IMR-90 (cell line): ENCODE measurements around the gene GINS1. TPM values are rescaled to one million over a fixed set of nuclear protein-coding genes. Genes with fewer than 3 reads are reported as not detected.

Source experiments
- ATAC-seq: fragments of 200-7000 bp; cut with Tn5 transposase; 2 replicates; pipeline ENCODE4 v1.9.1; 2020; ENCODE audit warnings: low read depth, mild to moderate bottlenecking, moderate library complexity
- BruUV-seq: library from RNA; stranded (reverse); fragments of 400-500 nt; replicated peaks from 2 replicates; lab custom pipeline; 2021; lab: Mats Ljungman, UMichigan
- CTCF ChIA-PET: fragments of 300-600 bp; formaldehyde crosslinking; extraction: SDS; loops from one replicate; lab custom pipeline; 2021; ENCODE audit warnings: antibody characterized with exemption; lab: Yijun Ruan, JAX
- POLR2A ChIA-PET: fragments of 300-600 bp; sonication (Branson Sonifier 250); formaldehyde crosslinking; loops from one replicate; lab custom pipeline; 2022; ENCODE audit warnings: antibody characterized with exemption; ENCODE audit not compliant: unreplicated experiment; lab: Charles Lee
- DNase-seq: peaks from one replicate; pipeline ENCODE4 v3.0.0; 2013
- H2AFZ ChIP-seq: replicated peaks from 2 replicates; pipeline ENCODE3; 2013; ENCODE audit warnings: low read length, mild to moderate bottlenecking; ENCODE audit not compliant: poor library complexity
- H2AK5ac ChIP-seq: 2 replicates; pipeline ENCODE4 v1.6.1; 2013; ENCODE audit warnings: low read depth, low read length, inconsistent platforms
- H2AK9ac ChIP-seq: replicated peaks from 2 replicates; pipeline ENCODE3; 2013; ENCODE audit warnings: mild to moderate bottlenecking, low read depth, low read length, moderate library complexity; ENCODE audit not compliant: poor library complexity
- H2BK120ac ChIP-seq: 2 replicates; pipeline ENCODE4 v1.6.1; 2013; ENCODE audit warnings: low read depth, low read length, inconsistent platforms
- H2BK15ac ChIP-seq: 3 replicates; pipeline ENCODE4 v1.6.1; 2013; ENCODE audit warnings: low read depth, low read length, inconsistent platforms
- H2BK20ac ChIP-seq: 2 replicates; pipeline ENCODE4 v1.6.1; 2013; ENCODE audit warnings: low read depth, mild to moderate bottlenecking, inconsistent platforms, low read length, moderate library complexity
- H2BK5ac ChIP-seq: 2 replicates; pipeline ENCODE4 v1.6.1; 2013; ENCODE audit warnings: mild to moderate bottlenecking, low read depth, low read length, inconsistent platforms; ENCODE audit not compliant: poor library complexity, severe bottlenecking
- H3K14ac ChIP-seq: replicated peaks from 2 replicates; pipeline ENCODE4 v1.6.1; 2013; ENCODE audit warnings: low read depth, low read length, inconsistent platforms
- H3K18ac ChIP-seq: 2 replicates; pipeline ENCODE4 v1.6.1; 2013; ENCODE audit warnings: low read depth, low read length, control low read depth
- H3K23ac ChIP-seq: 2 replicates; pipeline ENCODE4 v1.6.1; 2013; ENCODE audit warnings: low read depth, low read length, inconsistent platforms
- H3K27ac ChIP-seq: 2 replicates; pipeline ENCODE4 v1.5.1; 2013; ENCODE audit warnings: mild to moderate bottlenecking, control low read depth, low read length; ENCODE audit not compliant: insufficient read depth
- H3K27me3 ChIP-seq: 2 replicates; pipeline ENCODE4 v1.6.1; 2013; ENCODE audit warnings: low read length; ENCODE audit not compliant: control insufficient read depth, insufficient read depth
- H3K36me3 ChIP-seq: 2 replicates; pipeline ENCODE4 v1.6.1; 2013; ENCODE audit warnings: low read length, mixed read lengths; ENCODE audit not compliant: control insufficient read depth, insufficient read depth
- H3K4ac ChIP-seq: 2 replicates; pipeline ENCODE4 v1.6.1; 2013; ENCODE audit warnings: low read depth, low read length, inconsistent platforms
- H3K4me1 ChIP-seq: 2 replicates; pipeline ENCODE4 v1.6.1; 2013; ENCODE audit warnings: low read length, mixed read lengths; ENCODE audit not compliant: control insufficient read depth, insufficient read depth
- H3K4me2 ChIP-seq: 2 replicates; pipeline ENCODE4 v1.6.1; 2013; ENCODE audit warnings: low read depth, mild to moderate bottlenecking, control low read depth, low read length, moderate library complexity
- H3K4me3 ChIP-seq: 2 replicates; pipeline ENCODE4 v1.5.1; 2013; ENCODE audit warnings: low read depth, mild to moderate bottlenecking, control low read depth, low read length, moderate library complexity; ENCODE audit not compliant: insufficient read depth
- H3K56ac ChIP-seq: 2 replicates; pipeline ENCODE4 v1.6.1; 2013; ENCODE audit warnings: low read length, inconsistent platforms; ENCODE audit not compliant: insufficient read depth; ENCODE audit errors: extremely low read depth
- H3K79me1 ChIP-seq, 2 experiments: 2 replicates each; pipeline ENCODE4 v1.6.1; 2013; ENCODE audit warnings: low read length in 2 of 2, inconsistent platforms in 1 of 2, low read depth in 1 of 2
- H3K9ac ChIP-seq: 2 replicates; pipeline ENCODE4 v1.6.1; 2013; ENCODE audit warnings: low read depth, low read length, control low read depth
- H3K9me1 ChIP-seq: 2 replicates; pipeline ENCODE4 v1.6.1; 2013; ENCODE audit warnings: low read length, inconsistent platforms; ENCODE audit not compliant: insufficient read depth
- H3K9me3 ChIP-seq: 2 replicates; pipeline ENCODE4 v1.6.1; 2013; ENCODE audit warnings: low read length; ENCODE audit not compliant: control insufficient read depth, insufficient read depth
- H4K20me1 ChIP-seq: 2 replicates; pipeline ENCODE4 v1.6.1; 2013; ENCODE audit warnings: low read length, inconsistent platforms; ENCODE audit not compliant: insufficient read depth
- H4K5ac ChIP-seq: 2 replicates; pipeline ENCODE4 v1.6.1; 2013; ENCODE audit warnings: mild to moderate bottlenecking, low read depth, low read length, control low read depth
- H4K8ac ChIP-seq, 2 experiments: 2 replicates each; pipeline ENCODE4 v1.6.1; 2013; ENCODE audit warnings: low read depth in 2 of 2, low read length in 2 of 2, control low read depth in 1 of 2, inconsistent platforms in 1 of 2
- H4K91ac ChIP-seq: 2 replicates; pipeline ENCODE4 v1.6.1; 2013; ENCODE audit warnings: low read depth, low read length, inconsistent platforms; ENCODE audit not compliant: insufficient read depth
- BHLHE40 ChIP-seq: fragments of 150-350 bp; IDR thresholded peaks from 2 replicates; pipeline ENCODE4 v1.6.1; 2016; ENCODE audit warnings: mild to moderate bottlenecking, low read depth, low read length
- CHD1 ChIP-seq: IDR thresholded peaks from 2 replicates; pipeline ENCODE4 v1.6.1; 2012; ENCODE audit warnings: low read depth, low read length, improper control_type of control experiment
- FOS ChIP-seq: fragments of 150-350 bp; IDR thresholded peaks from 2 replicates; pipeline ENCODE4 v1.6.1; 2016; ENCODE audit warnings: low read depth, low read length
- MAFK ChIP-seq: IDR thresholded peaks from 2 replicates; pipeline ENCODE4 v1.6.1; 2012; ENCODE audit warnings: low read depth, low read length, improper control_type of control experiment
- MAZ ChIP-seq: IDR thresholded peaks from 2 replicates; pipeline ENCODE4 v1.6.1; 2012; ENCODE audit warnings: low read depth, mild to moderate bottlenecking, low read length, improper control_type of control experiment, moderate library complexity, borderline replicate concordance
- WGBS, 2 experiments: methylation state at CpG; one replicate each; pipeline versions ENCODE4 v1.1.5 to v1.1.7; 2013; ENCODE audit warnings: missing lambda C conversion rate in 2 of 2; ENCODE audit not compliant: insufficient read length in 1 of 2; ENCODE audit errors: extremely low coverage in 2 of 2; 5-methylcytosine and 5-hydroxymethylcytosine counted together
- dilution Hi-C: fragments of 300-500 bp; cut with HindIII; formaldehyde crosslinking; loops from one replicate; pipeline ENCODE4 v1.14.3; 2018; ENCODE audit warnings: low sequenced_read_pairs; ENCODE audit not compliant: unreplicated experiment
- in situ Hi-C: fragments of 300-500 bp; cut with MboI; formaldehyde crosslinking; loops from 3 replicates; pipeline ENCODE4 v1.14.3; 2019; ENCODE audit warnings: low sequenced_read_pairs, inconsistent platforms, mixed read lengths
- intact Hi-C: fragments of 100-400 bp; cut with micrococcal nuclease; formaldehyde crosslinking; loops from 2 replicates; pipeline ENCODE4 v1.10.0; 2022
- polyA plus RNA-seq, 3 experiments: library from polyadenylated mRNA; depleted of rRNA; stranded (reverse); fragments of >200 nt; gene quantifications; 2 replicates each; pipeline ENCODE4 v1.2.3, GENCODE V29; 2012; ENCODE audit warnings: low replicate concordance in 1 of 3
- total RNA-seq: library from RNA; depleted of rRNA; stranded (reverse); fragments of >200 nt; gene quantifications from 2 replicates; pipeline ENCODE4 v1.2.3, GENCODE V29; 2012
- TF ChIP-seq, protein P1 (sequence below): fragments of 150-350 bp; IDR thresholded peaks from 2 replicates; pipeline ENCODE4 v1.6.1; 2016; ENCODE audit warnings: low read depth, mild to moderate bottlenecking, low read length, moderate library complexity, borderline replicate concordance
- TF ChIP-seq, protein P2 (sequence below): conservative IDR thresholded peaks from 2 replicates; pipeline ENCODE4 v1.5.1; 2012; ENCODE audit warnings: mild to moderate bottlenecking, low read depth, low read length, improper control_type of control experiment

Gene GINS1
- total and polyA plus RNA-seq, 2 of the 4 experiments (the other 2 are of a cell fraction) = 4.9 to 6.6 TPM

DNA sequence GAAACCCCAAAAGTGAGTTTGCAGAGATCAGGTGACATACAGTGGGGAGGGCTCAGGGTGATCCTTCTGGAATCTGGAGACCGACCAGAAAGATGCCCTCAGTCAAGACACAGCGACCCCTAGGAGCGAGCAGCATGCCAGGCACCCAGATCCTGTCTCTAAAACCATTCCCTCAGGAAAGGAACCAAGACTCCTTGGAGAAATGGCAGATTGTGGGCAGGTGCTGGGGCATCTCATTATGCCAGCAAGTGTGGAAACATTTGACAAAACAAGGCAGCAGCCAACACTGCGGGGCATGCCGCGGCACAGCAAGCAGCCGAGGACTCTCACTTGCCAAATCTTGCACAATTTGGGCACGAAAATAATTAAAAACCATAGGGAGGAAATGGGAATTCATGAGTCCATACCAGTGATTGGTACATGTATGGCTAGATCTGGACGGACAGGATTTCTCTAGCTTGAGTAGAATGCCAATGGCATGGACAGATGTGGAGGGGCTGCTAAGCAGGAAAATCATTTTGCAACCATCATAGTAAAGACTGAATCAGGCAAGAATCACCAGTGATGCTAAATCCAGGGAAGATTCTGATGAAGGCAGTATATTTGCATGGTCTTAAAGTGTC lies 76.9 kb downstream of the GINS1 start:
- Histone ChIP-seq H3K9ac (no peak overlapping the region), H3K18ac (no peak overlapping the region), H3K23ac (no peak overlapping the region), H3K27me3 (no peaks in the 10 kb centered on the region), H2BK5ac (no peak overlapping the region), H3K9me1 (no peaks in the 10 kb centered on the region), H4K20me1 (no peaks in the 10 kb centered on the region), H3K4me3 (no peak overlapping the region), H3K27ac (no peak overlapping the region), H2AFZ (no peak overlapping the region), H3K56ac (no peak overlapping the region), H3K9me3 (no peaks in the 10 kb centered on the region), H3K79me1 (no peaks in the 10 kb centered on the region), H2BK15ac (no peak overlapping the region), H4K91ac (no peak overlapping the region), H2BK20ac (no peak overlapping the region), H3K36me3 (peaks cover 37% of the 10 kb centered on the region), H2BK120ac (no peak overlapping the region), H3K14ac (no peak overlapping the region), H2AK9ac (no peak overlapping the region), H2AK5ac (no peak overlapping the region), H4K5ac (no peak overlapping the region), H4K8ac (no peak overlapping the region), H3K4ac (no peak overlapping the region), H3K4me1 (peaks cover 3% of the 10 kb centered on the region), H3K4me2 (no peak overlapping the region)
- in situ Hi-C loops = no loop called here
- intact Hi-C loops = loop anchor here (10.0 kb wide), 1 partner anchor 110 kb away; no protein-coding TSS in a partner anchor
- WGBS, 2 experiments = no CpG with 5 or more reads among the region's 9 CpGs
- ATAC-seq = no peak
- POLR2A ChIA-PET = no interaction called here
- no peak for DNase-seq
- TF ChIP-seq, protein P1, sequence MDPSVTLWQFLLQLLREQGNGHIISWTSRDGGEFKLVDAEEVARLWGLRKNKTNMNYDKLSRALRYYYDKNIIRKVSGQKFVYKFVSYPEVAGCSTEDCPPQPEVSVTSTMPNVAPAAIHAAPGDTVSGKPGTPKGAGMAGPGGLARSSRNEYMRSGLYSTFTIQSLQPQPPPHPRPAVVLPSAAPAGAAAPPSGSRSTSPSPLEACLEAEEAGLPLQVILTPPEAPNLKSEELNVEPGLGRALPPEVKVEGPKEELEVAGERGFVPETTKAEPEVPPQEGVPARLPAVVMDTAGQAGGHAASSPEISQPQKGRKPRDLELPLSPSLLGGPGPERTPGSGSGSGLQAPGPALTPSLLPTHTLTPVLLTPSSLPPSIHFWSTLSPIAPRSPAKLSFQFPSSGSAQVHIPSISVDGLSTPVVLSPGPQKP = no peak
- TF ChIP-seq BHLHE40 (no peak), MAZ (no peak), CHD1 (no peak), MAFK (no peak), FOS (no peak)
- TF ChIP-seq, protein P2, sequence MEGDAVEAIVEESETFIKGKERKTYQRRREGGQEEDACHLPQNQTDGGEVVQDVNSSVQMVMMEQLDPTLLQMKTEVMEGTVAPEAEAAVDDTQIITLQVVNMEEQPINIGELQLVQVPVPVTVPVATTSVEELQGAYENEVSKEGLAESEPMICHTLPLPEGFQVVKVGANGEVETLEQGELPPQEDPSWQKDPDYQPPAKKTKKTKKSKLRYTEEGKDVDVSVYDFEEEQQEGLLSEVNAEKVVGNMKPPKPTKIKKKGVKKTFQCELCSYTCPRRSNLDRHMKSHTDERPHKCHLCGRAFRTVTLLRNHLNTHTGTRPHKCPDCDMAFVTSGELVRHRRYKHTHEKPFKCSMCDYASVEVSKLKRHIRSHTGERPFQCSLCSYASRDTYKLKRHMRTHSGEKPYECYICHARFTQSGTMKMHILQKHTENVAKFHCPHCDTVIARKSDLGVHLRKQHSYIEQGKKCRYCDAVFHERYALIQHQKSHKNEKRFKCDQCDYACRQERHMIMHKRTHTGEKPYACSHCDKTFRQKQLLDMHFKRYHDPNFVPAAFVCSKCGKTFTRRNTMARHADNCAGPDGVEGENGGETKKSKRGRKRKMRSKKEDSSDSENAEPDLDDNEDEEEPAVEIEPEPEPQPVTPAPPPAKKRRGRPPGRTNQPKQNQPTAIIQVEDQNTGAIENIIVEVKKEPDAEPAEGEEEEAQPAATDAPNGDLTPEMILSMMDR = no peak
- CTCF ChIA-PET = no interaction called here
- dilution Hi-C loops = no loop called here
- BruUV-seq = no TSS peak
